ENCODE results near the gene USH1C.

- TF ChIP-seq EZH2 (IDR thresholded peaks at IDR 0.05; ENCODE audit: insufficient read depth, poor library complexity, severe bottlenecking) (no peak), EZH2phosphoT487 (IDR thresholded peaks at IDR 0.05; ENCODE audit: insufficient read depth, low read depth) (no peak)
Measured at GRCh38 chr11:17519061-17519885, 24.9 kb downstream of the USH1C start.
